Type B pancreatic cell (in vitro differentiated cells): Measurements from ENCODE around the gene CFAP221. TPM values are rescaled to one million over a fixed set of nuclear protein-coding genes. Genes with fewer than 3 reads are reported as not detected.

Experiments used
- DNase-seq: peaks from one replicate; pipeline ENCODE4 v3.0.0; 2021; ENCODE audit warnings: mixed read lengths; ENCODE audit not compliant: unreplicated experiment; ENCODE audit errors: extremely low spot score
- H3K27ac Mint-ChIP-seq: 2 replicates; pipeline ENCODE4 v1.8.0; 2021; ENCODE audit warnings: mild to moderate bottlenecking, mixed read lengths
- H3K27me3 Mint-ChIP-seq: 2 replicates; pipeline ENCODE4 v1.8.0; 2021; ENCODE audit warnings: mixed read lengths
- H3K36me3 Mint-ChIP-seq: 2 replicates; pipeline ENCODE4 v1.8.0; 2021; ENCODE audit warnings: mixed read lengths
- H3K4me1 Mint-ChIP-seq: one replicate; pipeline ENCODE4 v1.8.0; 2021; ENCODE audit warnings: mixed read lengths; ENCODE audit not compliant: unreplicated experiment
- H3K4me3 Mint-ChIP-seq: 2 replicates; pipeline ENCODE4 v1.8.0; 2021; ENCODE audit warnings: mild to moderate bottlenecking, mixed read lengths
- H3K9me3 Mint-ChIP-seq: 2 replicates; pipeline ENCODE4 v1.8.0; 2021; ENCODE audit warnings: mixed read lengths
- CTCF ChIP-seq: fragments of 200-600 bp; sonication (generic); conservative IDR thresholded peaks from 2 replicates; pipeline ENCODE4 v1.5.0; 2021; ENCODE audit warnings: antibody characterized with exemption, mild to moderate bottlenecking
- total RNA-seq: library from RNA; stranded (reverse); gene quantifications from 2 replicates; pipeline ENCODE4 v1.2.1, GENCODE V29; 2021; ENCODE audit warnings: low replicate concordance

The CFAP221 gene
- total RNA-seq, 1 donor from 2014 or later: 4.8 TPM

DNA sequence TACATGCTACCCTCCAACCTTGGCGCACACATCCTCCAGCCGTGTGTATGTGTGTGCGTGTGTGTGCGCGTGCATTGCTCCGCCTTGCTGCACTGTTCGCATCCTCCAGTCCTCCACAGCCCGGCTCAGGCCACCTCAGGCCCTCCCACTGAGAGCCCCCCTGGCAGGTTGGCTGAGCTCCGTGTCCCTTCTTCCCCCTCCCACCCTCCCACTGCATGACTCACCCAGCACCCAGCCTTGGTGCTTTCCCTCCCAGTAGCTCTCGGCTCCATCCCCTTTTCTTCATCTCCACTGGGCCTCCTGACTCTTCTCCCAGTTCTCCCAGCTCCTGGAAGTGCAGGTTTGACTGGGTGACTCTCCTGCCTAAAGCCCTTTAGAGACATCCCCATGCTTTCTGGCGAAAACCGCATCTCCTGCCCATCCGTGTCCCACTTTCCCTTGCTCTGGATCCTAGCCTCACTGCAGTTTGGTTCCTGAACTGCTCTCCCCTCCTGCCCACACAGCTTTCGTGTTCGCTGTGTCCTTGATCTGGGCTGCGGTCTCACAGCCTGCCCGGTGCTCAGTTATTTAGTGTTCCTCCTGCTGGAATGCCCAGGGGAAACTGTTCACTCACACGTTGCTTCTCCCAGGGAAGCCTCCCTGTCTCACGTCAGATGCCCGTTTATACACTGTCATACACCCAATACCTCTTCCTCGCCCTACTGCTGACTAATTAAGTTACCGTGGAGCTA is 139.6 kb downstream of the CFAP221 start:
- peaks cover 18% of the 10 kb centered on the region for H3K36me3 Mint-ChIP-seq
- H3K27me3 Mint-ChIP-seq: no peaks in the 10 kb centered on the region
- DNase-seq: no peak
- peak overlapping the region; percentile 46 for H3K4me3 Mint-ChIP-seq
- H3K4me1 Mint-ChIP-seq: peaks cover 38% of the 10 kb centered on the region
- no peak for TF ChIP-seq CTCF
- H3K27ac Mint-ChIP-seq: peak overlapping the region; percentile 58
- no peaks in the 10 kb centered on the region for H3K9me3 Mint-ChIP-seq

GRCh38 chr2:119684518-119684917 is 140.3 kb downstream of the CFAP221 start:
- Mint-ChIP-seq H3K9me3 (no peaks in the 10 kb centered on the region), H3K36me3 (peaks cover 23% of the 10 kb centered on the region), H3K4me1 (peaks cover 35% of the 10 kb centered on the region), H3K4me3 (no peak overlapping the region), H3K27ac (peak overlapping the region; percentile 58), H3K27me3 (no peaks in the 10 kb centered on the region)
- TF ChIP-seq CTCF: no peak
- no peak for DNase-seq

- no peak for TF ChIP-seq CTCF
- Mint-ChIP-seq H3K4me1 (peaks cover 11% of the 10 kb centered on the region), H3K4me3 (no peak overlapping the region), H3K9me3 (no peaks in the 10 kb centered on the region), H3K36me3 (peaks cover 15% of the 10 kb centered on the region), H3K27me3 (no peaks in the 10 kb centered on the region), H3K27ac (no peak overlapping the region)
- no peak for DNase-seq
Observed at GRCh38 chr2:119688616-119689015, 144.4 kb downstream of the CFAP221 start.

DNA sequence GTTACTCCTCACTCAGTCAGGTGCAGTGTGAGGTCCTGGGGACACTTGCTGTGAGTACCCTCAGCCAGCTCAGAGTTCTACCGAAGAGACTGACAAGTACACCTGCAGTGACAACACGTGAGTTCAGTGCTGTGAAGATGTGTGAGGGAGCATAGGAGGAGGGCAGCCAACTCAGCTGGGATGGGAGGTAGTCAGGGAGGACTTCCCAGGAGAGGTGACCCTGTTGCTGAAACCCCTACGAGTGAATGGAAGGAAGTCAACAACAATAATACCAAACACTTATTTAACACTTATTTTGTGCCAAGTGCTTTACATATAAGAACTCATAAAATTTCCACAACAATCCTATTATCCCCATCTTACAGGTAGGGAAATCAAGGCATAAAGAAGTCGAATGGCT is 145.0 kb downstream of the CFAP221 start:
- no peak for DNase-seq
- Mint-ChIP-seq H3K27me3 (no peaks in the 10 kb centered on the region), H3K9me3 (no peaks in the 10 kb centered on the region), H3K27ac (no peak overlapping the region), H3K36me3 (peaks cover 18% of the 10 kb centered on the region), H3K4me1 (peaks cover 5% of the 10 kb centered on the region), H3K4me3 (no peak overlapping the region)
- no peak for TF ChIP-seq CTCF

DNA sequence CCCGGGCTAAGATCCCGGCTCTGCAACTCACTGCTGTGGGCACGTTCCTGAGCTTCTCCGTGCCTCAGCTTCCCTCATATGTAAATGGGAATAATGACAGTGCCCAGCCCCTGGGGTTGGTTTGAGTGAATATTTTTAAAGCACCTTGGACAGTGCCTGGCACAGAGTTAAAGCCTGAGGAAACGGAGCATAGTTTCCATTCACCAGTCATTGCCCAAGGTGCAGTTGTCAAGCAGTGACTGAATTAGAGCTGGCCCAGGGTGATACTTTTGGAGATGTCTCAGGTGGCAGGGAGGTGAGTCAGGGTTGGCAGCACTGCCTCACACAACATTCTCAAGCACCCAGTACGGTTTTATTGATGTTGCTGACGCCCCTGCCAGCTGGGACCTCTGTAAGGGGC is 146.9 kb downstream of the CFAP221 start:
- H3K27me3 Mint-ChIP-seq: no peaks in the 10 kb centered on the region
- no peaks in the 10 kb centered on the region for H3K9me3 Mint-ChIP-seq
- DNase-seq: no peak
- no peak for TF ChIP-seq CTCF
- H3K27ac Mint-ChIP-seq: no peak overlapping the region
- no peak overlapping the region for H3K4me3 Mint-ChIP-seq
- peaks cover 18% of the 10 kb centered on the region for H3K36me3 Mint-ChIP-seq
- H3K4me1 Mint-ChIP-seq: peaks cover 10% of the 10 kb centered on the region
